Lung (tissue), 12 donors: ENCODE data around the gene DOCK4. TPM values are rescaled to one million over a fixed set of nuclear protein-coding genes. Genes with fewer than 3 reads are reported as not detected.
A peak's percentile ranks its signal among the peaks of the same experiment; 100 is the strongest.

ENCODE experiments used
- ATAC-seq: fragments of 200-7000 bp; cut with Tn5 transposase; one replicate; pipeline ENCODE4 v1.9.1; 2020; ENCODE audit warnings: moderate number of reproducible peaks; ENCODE audit not compliant: insufficient read depth, low FRiP score
- DNase-seq, 3 donors: peaks; one replicate each; pipeline ENCODE4 v3.0.0-alpha.2; 2013 to 2017
- H3K27ac ChIP-seq, 2 donors: one replicate each; pipeline ENCODE4 v1.5.1; 2013; ENCODE audit warnings: mild to moderate bottlenecking in 2 of 2, moderate library complexity in 2 of 2, control low read depth in 1 of 2, inconsistent platforms in 1 of 2, low read depth in 1 of 2, low read length in 1 of 2
- H3K27me3 ChIP-seq, 3 donors: one replicate each; pipeline ENCODE4 v1.5.1; 2013; ENCODE audit warnings: low read length in 2 of 3; ENCODE audit not compliant: control insufficient read depth in 3 of 3, insufficient read depth in 3 of 3
- H3K36me3 ChIP-seq, 4 donors: one replicate each; pipeline ENCODE4 v1.5.1; 2013; ENCODE audit warnings: low read length in 4 of 4, mild to moderate bottlenecking in 1 of 4, moderate library complexity in 1 of 4; ENCODE audit not compliant: control insufficient read depth in 4 of 4, insufficient read depth in 4 of 4
- H3K4me1 ChIP-seq, 5 donors: one replicate each; pipeline ENCODE4 v1.5.1; 2013; ENCODE audit warnings: low read length in 5 of 5, mild to moderate bottlenecking in 2 of 5, moderate library complexity in 1 of 5; ENCODE audit not compliant: control insufficient read depth in 5 of 5, insufficient read depth in 5 of 5
- H3K4me3 ChIP-seq: one replicate; pipeline ENCODE4 v1.5.1; 2013; ENCODE audit warnings: mild to moderate bottlenecking, control low read depth, moderate library complexity
- H3K9ac ChIP-seq, 2 donors: one replicate each; pipeline ENCODE4 v1.5.1; 2013; ENCODE audit warnings: low read length in 2 of 2, control low read depth in 1 of 2; ENCODE audit not compliant: insufficient read depth in 1 of 2
- H3K9me3 ChIP-seq, 4 donors: one replicate each; pipeline ENCODE4 v1.5.1; 2013; ENCODE audit warnings: low read length in 3 of 4, mild to moderate bottlenecking in 1 of 4, moderate library complexity in 1 of 4; ENCODE audit not compliant: control insufficient read depth in 4 of 4, insufficient read depth in 3 of 4
- WGBS, 2 donors: extraction: QIAGEN DNeasy Blood & Tissue Kit; methylation state at CpG; one replicate each; pipeline ENCODE4 v1.1.7; 2013; 5-methylcytosine and 5-hydroxymethylcytosine counted together
- polyA plus RNA-seq, 2 donors: library from polyadenylated mRNA; stranded (reverse); fragments of 200-250 nt; gene quantifications; one replicate each; pipeline ENCODE4 v1.2.1, GENCODE V29; 2013
- total RNA-seq, 2 donors: library from RNA; depleted of rRNA in 1 of 2; stranded (reverse); fragments of >200 nt in 1 of 2; gene quantifications; one replicate each; pipeline ENCODE4 v1.2.1, GENCODE V29; 2014 to 2021
- TF ChIP-seq, protein P1 (sequence below): IDR thresholded peaks from 2 replicates; pipeline ENCODE4 v1.5.1; 2012; ENCODE audit warnings: mild to moderate bottlenecking; ENCODE audit errors: control extremely low read depth, extremely low read depth
- donor health status: control.
- donor health status: control.
- donor health status: Bipolar disorder and iron deficiency.
- donor health status: healthy.
- donor health status: DM: yes; HTN: yes; CAD: no.

Gene DOCK4
- total and polyA plus RNA-seq, 4 donors = 18.7 to 163 (median 40.3) TPM

- DNase-seq (no peak), ATAC-seq (no peak)
- H3K4me3 ChIP-seq = no peak overlapping the region
- no peak overlapping the region for H3K9ac ChIP-seq
- H3K27ac ChIP-seq = no peak overlapping the region
- TF ChIP-seq, protein P1, sequence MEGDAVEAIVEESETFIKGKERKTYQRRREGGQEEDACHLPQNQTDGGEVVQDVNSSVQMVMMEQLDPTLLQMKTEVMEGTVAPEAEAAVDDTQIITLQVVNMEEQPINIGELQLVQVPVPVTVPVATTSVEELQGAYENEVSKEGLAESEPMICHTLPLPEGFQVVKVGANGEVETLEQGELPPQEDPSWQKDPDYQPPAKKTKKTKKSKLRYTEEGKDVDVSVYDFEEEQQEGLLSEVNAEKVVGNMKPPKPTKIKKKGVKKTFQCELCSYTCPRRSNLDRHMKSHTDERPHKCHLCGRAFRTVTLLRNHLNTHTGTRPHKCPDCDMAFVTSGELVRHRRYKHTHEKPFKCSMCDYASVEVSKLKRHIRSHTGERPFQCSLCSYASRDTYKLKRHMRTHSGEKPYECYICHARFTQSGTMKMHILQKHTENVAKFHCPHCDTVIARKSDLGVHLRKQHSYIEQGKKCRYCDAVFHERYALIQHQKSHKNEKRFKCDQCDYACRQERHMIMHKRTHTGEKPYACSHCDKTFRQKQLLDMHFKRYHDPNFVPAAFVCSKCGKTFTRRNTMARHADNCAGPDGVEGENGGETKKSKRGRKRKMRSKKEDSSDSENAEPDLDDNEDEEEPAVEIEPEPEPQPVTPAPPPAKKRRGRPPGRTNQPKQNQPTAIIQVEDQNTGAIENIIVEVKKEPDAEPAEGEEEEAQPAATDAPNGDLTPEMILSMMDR = no peak
- H3K9me3 ChIP-seq = peaks cover 0 to 2% (median 0%) of the 10 kb centered on the region in 4 donors
- WGBS, 2 donors = 81 to 91% methylated on average over 2 of the region's 2 CpGs
- peaks cover 4 to 12% (median 9%) of the 10 kb centered on the region in 5 donors for H3K4me1 ChIP-seq
- H3K36me3 ChIP-seq = no peaks in the 10 kb centered on the region
- no peaks in the 10 kb centered on the region for H3K27me3 ChIP-seq
Measured at GRCh38 chr7:112176241-112176640, 30.0 kb downstream of the DOCK4 start.

DNA sequence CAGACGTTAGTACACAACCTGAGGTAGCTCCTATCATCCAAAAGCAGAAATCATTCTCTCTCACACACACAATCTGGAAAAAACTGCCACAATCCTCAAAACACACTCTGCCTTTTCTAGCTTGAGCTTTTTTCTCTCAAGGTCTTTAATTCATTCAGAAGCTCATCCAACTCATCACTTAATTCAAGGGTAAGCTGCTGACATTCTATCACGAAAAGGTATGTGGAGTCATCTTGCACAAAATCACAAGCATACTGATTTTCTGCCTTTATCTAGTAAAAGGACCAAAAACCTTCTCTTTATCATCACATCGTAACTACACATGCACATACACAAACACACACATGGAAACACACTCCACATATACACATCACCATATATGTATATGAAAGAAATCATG lies 32.0 kb downstream of the DOCK4 start:
- Histone ChIP-seq H3K36me3 (peaks cover 0 to 2% (median 0%) of the 10 kb centered on the region in 4 donors), H3K9me3 (no peaks in the 10 kb centered on the region), H3K4me1 (peaks cover 0 to 12% (median 8%) of the 10 kb centered on the region in 5 donors), H3K27ac (no peak overlapping the region), H3K9ac (no peak overlapping the region), H3K27me3 (no peaks in the 10 kb centered on the region), H3K4me3 (no peak overlapping the region)
- DNase-seq = no peak
- no peak for ATAC-seq
- TF ChIP-seq, protein P1 = no peak
- 92 to 95% methylated on average over 3 of the region's 3 CpGs for WGBS, 2 donors

DNA sequence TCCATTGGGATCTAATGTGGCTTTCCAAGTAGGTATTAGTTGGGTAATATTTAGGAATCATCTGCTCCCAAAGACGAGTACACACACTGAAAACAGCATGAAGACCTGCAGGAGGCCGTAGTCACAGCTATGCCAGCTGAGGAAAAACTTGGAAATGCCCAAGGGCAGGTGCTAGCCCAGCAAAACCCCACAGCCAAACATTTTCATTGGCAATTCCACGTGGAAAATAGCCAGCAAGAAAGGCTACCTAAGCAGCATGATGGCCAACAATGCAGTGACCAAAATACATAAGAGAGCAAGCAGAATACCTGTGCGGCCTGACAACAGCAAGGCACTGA lies 32.7 kb downstream of the DOCK4 start:
- Histone ChIP-seq H3K36me3 (peaks cover 0 to 2% (median 0%) of the 10 kb centered on the region in 4 donors), H3K9me3 (no peaks in the 10 kb centered on the region), H3K4me1 (peaks cover 0 to 11% (median 8%) of the 10 kb centered on the region in 5 donors), H3K4me3 (no peak overlapping the region), H3K27ac (no peak overlapping the region), H3K27me3 (no peaks in the 10 kb centered on the region), H3K9ac (no peak overlapping the region)
- DNase-seq (no peak), ATAC-seq (no peak)
- TF ChIP-seq, protein P1 = no peak
- 75 to 87% methylated on average over 4 of the region's 4 CpGs for WGBS, 2 donors

DNA sequence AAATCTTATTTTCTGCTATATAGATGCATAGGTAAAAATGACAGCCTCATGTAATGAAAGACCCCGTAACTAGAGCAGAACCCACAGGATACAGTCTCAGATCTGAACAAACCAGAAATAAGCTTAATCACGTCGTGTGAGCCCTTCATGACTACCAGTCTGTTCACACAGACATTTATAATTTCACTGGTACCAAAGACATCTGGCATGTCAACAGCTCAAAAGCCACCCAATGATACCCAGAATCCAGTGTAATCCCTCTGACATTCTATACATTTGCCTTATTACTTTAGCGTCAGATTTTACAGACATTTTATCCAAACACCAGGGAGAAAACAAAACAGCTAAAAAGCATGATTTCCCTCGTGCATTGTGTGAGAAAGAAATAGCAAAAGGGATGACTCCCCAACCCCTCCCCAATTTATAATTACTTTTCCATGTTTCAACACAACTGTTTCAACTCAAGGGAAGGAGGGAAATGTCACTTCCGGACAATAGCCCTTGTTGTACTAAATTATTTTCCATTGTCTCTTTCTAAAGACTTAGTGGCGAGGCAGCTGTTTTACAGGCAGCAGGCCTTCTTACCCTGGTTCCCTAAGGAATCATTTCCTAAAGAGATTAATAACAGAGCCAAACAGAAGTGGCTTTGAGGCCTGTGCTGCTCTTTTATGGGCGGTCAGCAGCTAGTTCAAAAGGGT lies 33.2 kb downstream of the DOCK4 start:
- WGBS, 2 donors = 70 to 72% methylated on average over 8 of the region's 8 CpGs
- H3K27ac ChIP-seq = peak overlapping the region in 1 of 2 donors; percentile 45
- H3K9me3 ChIP-seq = no peaks in the 10 kb centered on the region
- peaks cover 0 to 13% (median 8%) of the 10 kb centered on the region in 5 donors for H3K4me1 ChIP-seq
- H3K36me3 ChIP-seq = peaks cover 0 to 2% (median 0%) of the 10 kb centered on the region in 4 donors
- TF ChIP-seq, protein P1 = no peak
- no peak overlapping the region for H3K9ac ChIP-seq
- no peak overlapping the region for H3K4me3 ChIP-seq
- DNase-seq (peak in 1 of 3 donors; percentile 14), ATAC-seq (no peak)
- no peaks in the 10 kb centered on the region for H3K27me3 ChIP-seq
